GM12878 (cell line): ENCODE data around the gene UBR7.
"Not testable (repeated sequence)": the region's sequence is repeated elsewhere in the genome, so short reads cannot be mapped to it uniquely, and the experiment has no call there.

Experiments
- CTCF ChIP-seq, 3 experiments: IDR thresholded peaks in 2 of 3; conservative IDR thresholded peaks in 1 of 3; 2 replicates each; pipeline ENCODE4 v1.5.1; 2011; ENCODE audit warnings: low read depth in 3 of 3, low read length in 3 of 3, mild to moderate bottlenecking in 3 of 3, control low read depth in 2 of 3, moderate library complexity in 2 of 3, inconsistent platforms in 1 of 3, mixed read lengths in 1 of 3; ENCODE audit not compliant: control insufficient read depth in 2 of 3, insufficient read depth in 1 of 3; ENCODE audit errors: extremely low read depth in 1 of 3
- USF2 ChIP-seq: IDR thresholded peaks from 2 replicates; pipeline ENCODE4 v1.6.1; 2011; ENCODE audit warnings: low read depth, low read length, improper control_type of control experiment, borderline replicate concordance

DNA sequence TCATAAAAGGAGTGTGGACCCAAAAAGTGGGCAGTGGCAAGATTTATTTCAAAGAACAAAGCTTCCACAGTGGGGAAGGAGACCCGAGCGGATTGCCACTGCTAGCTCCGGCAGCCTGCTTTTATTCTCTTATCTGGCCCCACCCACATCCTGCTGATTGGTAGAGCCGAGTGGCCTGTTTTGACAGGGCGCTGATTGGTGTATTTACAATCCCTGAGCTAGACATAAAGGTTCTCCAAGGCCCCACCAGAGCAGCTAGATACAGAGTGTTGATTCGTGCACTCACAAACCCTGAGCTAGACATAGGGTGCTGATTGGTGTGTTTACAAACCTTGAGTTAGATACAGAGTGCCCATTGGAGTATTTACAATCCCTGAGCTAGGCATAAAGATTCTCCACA, 37.4 kb upstream of the UBR7 start:
- not testable (repeated sequence) for TF ChIP-seq CTCF (IDR thresholded peaks at IDR 0.05 in 2 of 3, conservative IDR thresholded peaks at IDR 0.05 in 1 of 3; ENCODE audit: control insufficient read depth in 2 of 3, extremely low read depth in 1 of 3, insufficient read depth in 1 of 3, low read depth in 3 of 3, low read length in 3 of 3); USF2
